Activated CD4-positive, alpha-beta T cell treated with anti-CD3 and anti-CD28 coated beads, Interleukin-2, amount 50 U/mL, for 4 hours (primary cell): ENCODE results near the gene PARS2.

Experiments
- DNase-seq, 2 experiments: peaks; one replicate each; pipeline ENCODE4 v3.0.0-alpha.2; 2020

Gene PARS2

DNA sequence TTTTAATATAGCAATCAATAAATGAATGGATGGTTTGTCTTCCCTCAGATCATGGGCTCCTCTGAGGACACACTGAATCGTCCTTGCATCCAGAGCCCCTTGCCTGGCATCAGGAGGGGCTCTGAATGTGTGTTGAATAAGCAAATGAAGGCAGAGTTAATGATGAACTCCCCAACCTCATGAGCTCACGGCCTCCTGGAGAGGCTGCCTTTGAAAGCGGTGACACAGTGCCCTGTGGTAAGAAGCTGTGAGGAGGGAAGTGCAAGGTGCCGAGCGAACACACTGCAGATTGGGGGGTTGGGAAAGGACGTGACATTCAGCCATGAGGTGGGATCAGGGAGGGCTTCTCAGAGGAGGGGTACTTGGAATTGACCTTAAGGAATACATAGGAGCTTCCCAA lies 3.2 kb upstream of the PARS2 start:
- DNase-seq, result no peak

DNA sequence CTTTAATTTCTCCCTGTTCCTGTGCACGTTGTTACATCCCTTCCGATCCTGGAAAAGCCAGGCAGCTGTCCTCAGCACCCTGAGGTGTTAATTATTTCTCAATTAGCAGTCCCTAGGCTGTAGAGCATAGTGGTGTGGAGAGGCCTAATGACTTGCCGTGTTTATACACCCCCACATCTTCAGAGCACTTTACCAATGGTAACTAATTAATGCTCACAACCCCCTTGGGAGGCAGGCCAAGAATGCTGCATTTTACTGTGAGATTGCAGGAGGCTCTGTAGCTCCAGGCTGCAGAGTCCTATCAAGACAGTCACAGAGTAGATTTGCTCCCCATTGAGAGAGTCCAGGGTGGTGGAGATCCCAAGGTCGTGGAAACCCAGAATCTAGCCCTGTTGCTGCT lies 2.4 kb upstream of the PARS2 start:
- no peak for DNase-seq

DNA sequence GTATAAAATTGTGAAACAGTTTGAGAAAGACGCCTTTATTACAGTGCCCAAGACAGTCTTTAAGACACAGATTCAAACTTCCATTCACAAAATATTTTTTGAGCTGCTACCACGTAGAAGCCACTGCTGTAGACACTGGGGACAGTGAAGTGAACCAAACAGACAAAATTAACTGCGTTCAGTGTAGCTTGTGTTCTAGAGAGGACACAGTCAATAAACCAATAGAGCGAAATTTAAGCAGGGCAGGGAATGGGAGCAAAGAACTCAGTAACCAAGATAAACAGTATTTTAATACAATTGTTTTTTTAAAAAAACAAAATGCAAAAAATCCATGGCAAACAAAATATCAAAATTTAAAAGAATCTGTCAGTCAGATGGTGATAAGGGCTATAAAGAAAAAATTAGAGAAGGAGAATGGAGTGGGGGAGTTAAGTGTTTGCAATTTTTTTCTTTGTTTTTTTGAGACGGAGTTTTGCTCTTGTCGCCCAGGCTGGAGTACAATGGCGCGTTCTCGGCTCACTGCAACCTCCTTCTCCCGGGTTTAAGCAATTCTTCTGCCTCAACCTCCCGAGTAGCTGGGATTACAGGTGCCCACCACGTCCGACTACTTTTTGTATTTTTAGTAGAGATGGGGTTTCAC lies 719 bp upstream of the PARS2 start:
- DNase-seq, result no peak

DNA sequence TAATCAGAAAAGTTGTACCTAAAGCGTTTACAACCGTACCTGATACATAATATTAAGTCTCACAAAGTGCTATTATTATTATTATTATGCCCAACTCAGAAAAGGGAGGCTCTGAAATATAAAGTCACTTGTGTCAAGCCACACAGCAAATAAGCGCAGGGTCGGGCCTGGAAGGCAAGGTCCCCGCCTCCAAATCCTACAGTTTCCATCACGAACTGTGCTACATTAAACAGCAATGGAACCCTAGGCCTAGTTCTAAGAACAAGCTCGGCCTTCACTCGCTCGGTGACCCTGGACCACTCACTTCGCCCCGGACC lies 549 bp downstream of the PARS2 start:
- no peak for DNase-seq

DNA sequence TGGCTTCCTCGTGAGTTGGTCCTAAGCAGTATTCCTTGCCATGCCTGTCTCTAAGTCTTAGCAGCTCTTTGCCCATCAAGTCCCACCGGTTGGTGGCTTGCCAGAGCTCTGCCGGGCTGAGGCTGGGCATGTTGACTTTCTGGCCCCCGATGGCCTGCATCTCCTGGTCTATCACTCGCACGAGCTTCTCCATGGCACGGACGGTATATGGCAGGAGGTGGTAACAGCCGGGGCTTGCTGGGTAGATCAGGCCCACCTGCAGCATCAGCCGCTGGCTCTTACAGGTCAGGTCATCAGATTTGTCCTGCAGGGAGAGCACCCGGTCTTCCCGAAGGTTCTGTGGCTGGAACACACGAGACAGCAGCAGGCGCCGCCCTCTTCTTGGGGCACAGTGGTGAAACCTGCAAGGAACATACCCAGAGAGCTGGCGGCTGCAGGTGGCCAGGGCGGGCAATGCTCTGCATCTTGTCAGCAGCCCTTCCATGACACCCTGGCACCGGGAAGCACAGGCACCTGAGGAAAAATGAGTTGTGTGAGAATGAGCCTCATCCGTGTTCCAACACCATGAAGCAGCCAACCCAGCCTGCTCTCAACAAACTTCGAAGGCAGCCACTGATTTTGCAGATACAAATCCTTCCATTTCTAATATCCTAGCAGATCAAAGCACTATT lies 5.5 kb downstream of the PARS2 start:
- DNase-seq, result no peak

DNA sequence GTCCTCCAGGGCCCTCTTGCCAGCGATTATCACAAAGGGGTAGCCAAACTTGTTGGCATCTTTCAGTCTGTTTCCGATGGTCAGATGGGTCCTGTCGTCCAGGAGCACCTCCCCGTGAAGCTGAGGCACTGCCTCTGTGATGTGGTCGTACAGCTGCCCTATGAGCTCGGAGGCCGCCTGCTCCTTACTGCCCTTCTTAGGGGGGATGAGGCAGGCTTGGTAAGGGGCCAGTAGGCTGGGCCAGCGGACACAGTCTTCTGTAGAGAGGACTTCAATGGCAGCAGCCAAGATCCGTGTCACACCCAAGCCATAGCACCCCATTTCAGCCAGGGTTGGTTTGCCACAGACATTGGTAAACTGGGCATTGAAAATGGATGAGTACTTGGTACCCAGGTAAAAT lies 6.5 kb downstream of the PARS2 start:
- DNase-seq, result no peak

DNA sequence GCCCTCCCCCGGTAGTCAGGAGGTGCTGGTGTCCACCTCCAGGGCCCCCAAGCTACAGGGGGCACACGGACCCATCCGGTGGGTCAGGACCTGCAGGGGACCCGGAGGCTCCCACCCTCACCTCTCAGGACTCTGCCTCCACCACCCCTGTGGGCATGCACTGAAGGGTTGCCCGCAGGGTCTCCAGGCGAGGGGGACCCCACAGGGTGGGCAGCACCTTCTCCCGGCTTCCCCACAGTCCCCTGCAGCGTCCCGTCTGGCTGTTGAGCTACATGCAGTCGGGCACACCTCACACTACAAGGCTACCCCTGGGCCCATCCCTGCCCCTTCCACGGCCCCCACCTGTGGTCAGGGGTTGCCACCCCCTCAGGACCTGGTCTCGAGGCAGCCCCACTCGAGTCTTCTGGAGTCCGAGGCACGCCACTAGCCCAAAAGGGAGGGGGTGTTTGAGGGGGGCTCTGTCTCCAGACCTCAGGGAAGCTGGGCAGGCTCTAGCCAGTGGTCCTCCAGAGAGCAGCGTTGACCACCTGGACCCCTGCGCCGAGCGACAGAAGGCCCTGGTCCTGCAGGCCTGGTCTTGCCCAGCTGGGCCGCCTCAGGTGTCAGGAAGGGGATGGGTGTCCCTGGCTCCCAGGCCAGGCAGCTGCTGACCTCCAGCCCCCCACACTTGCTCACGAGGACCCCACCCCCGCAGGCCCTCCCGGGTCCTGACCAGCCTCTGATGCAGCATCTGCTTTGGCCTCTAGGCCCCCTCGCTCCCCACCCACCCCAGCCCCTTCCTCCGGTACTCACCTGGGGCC lies 9.6 kb downstream of the PARS2 start:
- no peak for DNase-seq

DNA sequence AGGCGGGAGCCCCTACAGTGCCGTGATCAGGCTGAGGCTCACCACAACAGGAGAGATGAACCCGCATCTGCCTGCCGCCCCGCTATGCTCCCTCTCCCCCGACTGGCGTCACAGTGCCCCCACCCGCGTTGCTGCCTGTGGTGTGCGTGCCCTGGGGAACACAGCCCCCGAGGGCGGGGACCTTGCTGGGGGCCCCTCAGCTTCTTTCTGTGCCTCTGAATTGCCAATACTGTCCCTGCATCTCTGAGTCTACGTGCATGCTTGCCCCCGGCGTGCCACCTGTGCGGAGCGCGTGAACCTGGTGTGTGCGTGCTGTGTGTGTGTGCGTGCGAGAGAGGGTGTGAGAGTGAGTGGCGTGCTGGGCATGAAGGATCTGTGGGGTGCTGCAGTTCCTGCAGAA lies 10.3 kb downstream of the PARS2 start:
- no peak for DNase-seq

DNA sequence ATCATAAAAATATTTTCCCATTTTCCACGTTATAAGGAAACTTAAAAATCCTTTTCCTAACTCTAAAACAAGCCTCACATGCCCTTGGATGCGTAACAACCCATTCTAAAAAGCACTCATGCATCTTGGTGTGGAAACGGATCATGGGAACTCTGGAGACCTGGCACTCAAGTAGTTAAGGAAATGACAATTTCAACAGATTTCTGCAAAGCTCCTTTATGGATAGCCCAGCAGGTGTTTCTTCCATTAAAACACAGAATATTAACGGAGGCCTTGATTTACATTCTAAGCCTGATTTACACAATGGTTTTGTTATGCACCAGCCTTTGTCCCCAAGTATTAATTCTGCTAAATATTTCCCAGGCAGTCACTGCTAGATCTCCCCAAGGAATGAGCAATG lies 12.9 kb downstream of the PARS2 start:
- DNase-seq, result no peak

DNA sequence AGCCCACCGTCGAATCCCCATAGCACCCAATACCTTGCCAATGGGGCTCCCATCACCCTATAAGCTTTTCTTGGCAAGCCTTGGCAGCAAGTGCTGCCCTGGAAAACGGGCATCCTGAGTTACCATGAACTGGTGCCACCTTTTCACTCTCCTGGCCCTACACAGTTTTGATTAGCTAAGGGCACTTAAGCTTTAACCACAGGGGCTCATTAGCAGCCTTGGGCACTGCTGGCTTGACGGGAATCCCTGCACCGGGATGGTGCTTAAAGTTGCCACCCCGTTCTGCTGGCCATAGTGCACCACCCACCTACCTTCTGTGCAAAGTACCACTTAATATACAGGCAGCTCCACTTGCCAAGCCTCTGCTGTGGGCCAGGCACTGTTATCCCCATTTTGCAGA lies 13.7 kb downstream of the PARS2 start:
- no peak for DNase-seq

DNA sequence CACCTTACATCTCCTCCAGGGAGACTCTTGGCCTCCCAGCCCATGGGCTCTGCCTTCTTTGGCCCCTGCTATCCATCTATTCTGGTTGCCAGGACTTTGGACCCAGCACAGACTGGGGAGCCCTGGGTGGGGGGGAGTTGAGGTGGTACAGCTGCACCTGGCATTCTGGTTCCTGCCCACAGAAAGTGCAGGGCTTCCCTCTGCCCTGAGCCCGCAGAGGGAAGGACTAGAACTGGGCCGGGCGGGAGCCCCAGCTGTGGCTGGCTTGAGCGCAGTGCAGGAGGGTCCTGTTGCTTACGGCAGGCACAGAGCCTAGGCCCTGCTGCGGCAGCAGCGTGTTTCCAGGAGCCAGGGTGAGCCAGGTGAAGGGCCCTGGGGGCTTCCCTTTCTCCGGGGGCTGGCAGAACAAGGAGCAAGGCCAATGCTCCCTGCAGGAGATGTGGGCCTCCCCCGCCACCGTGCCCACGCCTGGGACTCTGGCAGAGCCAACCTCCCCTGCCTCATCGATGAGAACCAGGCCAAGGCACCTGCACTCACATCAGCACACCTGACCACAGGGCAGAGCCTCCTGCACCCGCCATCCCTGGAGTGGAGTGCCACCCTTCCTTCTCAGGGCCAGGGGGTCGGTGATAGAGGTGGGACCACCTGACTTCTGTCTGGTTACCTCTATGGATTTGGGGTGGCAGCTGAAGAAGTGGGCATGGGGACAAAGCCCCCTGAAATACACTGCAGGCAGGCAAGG lies 16.1 kb downstream of the PARS2 start:
- no peak for DNase-seq

DNA sequence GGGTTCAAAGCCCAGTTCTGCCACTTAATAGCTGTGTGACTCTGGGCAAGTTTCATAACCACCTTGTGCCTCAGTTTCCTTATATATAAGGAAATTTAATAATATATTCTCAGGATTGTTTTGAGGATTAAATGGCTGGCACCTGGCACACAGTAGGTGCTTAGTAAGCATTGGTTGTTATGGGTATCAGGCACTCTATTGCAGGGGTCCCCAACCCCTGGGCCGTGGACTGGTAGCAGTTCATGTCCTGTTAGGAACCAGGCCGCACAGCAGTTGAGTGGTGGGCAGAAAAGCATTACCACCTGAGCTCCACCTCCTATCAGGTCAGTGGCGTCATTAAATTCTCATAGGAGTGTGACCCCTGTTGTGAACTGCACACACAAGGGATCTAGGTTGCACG lies 18.5 kb downstream of the PARS2 start:
- DNase-seq, result no peak

DNA sequence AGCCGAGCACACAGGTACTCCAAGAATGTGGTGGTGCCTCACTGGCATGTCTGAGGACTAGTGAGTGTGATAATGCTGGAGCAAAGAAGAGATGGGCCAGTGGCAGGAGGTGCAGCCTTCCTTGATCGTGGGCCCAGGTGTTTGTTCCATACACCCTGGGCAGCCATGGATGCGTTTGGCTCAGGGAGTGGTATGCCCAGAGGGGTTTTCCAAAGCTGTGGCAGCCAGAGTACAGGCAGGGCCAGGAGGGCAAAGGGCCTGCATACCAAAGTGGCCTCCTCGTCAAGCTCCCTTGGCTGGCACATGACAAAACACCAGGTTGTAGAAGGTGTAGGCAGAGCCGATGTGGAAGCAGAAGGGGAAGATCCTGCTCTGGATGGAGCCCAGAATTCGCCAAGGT lies 19.0 kb downstream of the PARS2 start:
- no peak for DNase-seq

DNA sequence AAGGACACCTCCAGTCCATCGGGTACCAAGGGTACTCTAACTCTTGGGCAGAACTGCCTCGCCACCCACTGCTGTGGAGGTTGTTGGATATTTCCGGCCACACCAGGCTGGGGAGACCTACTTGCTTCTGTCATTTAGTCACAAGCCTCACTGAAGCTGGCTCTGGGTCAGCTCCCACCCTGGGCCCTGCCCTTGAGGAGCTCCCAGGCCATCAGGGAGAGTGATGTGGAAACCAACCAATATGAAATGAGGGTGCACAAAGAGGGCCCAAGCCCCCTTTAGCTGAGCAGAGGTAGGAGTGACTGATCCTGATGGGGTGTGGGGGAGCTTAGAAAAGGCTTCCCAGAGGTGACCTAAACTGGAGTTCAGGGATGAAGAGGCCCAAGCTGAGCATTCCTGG lies 19.6 kb downstream of the PARS2 start:
- DNase-seq, result no peak

DNA sequence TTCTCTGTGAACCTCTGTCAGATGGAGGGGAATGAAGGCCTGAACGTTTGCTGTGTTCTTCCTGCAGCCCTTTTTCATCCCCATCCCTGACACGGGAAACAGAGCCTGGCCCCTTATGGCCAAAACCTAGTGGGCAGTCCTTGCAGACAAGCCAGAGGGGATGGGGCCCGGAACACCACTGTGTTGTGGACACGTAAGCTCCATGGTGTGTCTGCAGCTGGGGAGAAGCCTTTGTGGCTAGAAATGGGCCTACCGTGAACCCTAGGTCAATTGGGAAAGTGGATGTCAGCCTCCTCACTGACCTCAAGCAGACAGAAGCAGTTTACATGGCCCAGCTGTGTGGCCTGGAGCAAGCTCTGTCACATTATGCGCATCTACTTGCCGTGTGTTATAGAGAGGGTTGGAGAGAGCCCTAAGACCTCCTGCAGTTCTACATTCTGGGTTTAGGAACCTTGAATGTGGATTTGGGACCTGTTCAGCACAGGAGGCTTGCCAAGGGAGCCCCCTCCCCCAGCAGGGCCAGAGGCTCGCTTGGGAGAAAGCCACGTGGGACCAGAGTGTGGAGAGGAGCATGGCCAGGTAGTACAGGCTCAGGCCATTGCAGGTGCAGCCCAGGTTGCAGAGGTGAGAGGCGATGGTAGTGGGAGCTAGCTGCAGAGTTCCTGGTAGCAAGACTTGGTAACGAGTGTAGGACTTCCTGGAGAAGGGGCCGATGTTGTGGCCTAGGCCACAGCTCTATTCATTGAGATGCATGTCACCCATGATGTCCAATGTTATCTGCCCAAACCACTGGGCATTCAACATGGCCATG lies 20.7 kb downstream of the PARS2 start:
- DNase-seq, result no peak

DNA sequence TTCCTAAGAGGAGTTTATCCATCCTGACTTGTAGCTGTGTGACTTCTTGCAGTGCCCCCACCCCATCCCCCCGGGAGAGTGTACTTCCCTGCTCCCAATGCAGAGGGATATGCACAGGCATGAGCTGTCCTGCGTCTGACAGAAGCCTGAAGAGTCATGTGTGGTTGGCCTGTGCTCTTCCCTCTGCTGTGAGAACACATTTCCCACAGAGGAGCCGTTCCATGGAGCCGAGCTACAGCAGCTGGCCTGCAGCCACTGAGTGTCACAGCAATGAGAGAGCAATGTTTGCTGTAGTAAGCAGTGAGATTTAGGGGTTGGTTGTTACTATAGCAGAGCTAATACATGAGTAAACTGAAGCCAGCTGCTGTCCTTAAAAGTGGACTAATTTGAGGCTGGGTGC lies 22.0 kb downstream of the PARS2 start:
- no peak for DNase-seq

DNA sequence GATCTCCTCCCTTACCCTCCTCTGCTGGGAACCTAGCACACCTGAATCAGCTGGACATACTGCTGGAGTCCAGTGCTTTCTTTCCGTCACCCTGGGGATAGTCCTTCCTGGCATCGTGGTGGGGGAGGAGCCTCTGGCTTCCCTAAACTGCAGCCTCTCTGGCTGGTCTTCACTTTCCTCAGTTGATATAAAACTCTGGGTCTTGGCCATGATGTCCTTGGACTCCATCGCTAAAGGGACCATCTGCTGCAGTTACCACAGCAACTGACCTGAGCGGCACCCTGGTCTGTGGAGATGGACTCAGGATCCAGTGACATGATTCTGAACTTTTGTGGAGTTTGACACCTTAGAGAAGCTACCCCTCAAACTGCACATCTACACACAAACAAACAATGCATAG lies 22.8 kb downstream of the PARS2 start:
- no peak for DNase-seq

DNA sequence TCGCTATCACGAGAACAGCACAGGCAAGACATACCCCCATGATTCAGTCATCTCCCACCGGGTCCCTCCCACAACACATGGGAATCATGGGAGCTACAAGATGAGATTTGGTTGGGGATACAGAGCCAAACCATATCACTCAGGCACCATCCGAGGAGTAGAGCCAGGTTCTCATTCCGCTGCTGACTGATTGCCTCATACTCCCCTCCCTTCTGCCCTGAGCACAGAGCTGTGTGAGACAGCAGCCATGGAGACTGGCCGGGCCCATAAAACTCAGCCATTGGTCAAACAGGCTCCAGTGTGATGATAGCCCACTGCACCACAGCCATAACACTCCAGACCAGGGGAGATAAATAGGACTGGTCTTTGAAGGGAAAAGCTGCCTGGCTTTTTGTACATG lies 26.1 kb downstream of the PARS2 start:
- DNase-seq, result no peak

DNA sequence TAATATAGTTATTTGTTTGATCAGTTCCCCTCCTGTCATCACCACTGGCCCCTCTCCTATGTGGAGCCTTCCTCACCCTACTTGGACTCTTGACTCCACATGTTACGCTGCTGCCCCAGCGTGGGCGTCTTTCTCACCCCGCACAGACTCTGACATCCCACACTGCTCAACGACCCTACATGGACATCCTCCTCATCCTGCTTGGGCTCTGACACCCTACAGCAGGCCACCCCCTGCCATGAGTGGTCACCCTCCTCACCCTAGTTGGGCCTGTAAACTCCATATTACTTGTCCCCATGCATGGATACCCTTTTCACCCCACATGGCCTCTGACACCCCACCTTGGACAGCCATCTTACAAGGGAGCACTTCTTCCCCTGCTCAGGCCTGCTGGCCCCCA lies 27.6 kb downstream of the PARS2 start:
- DNase-seq, result no peak

DNA sequence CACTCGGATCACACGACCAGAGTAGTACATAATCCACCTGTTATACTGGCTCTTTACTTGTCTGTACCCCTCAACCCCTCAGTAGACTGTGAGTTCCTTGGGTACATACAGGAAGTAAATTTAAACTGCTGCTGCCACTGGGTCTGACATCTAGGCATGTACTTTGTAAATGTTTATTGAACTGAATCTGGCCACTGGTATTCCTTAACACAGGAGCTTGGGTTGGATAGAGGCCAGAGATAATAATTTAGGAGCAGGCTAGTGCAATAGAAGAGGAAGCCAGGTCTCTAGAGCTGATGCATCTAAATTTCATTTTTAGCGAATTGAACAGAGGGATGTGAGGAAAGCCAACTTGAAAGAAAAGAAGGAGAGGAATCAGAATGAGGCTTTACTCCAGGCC lies 36.3 kb downstream of the PARS2 start:
- DNase-seq, result no peak

DNA sequence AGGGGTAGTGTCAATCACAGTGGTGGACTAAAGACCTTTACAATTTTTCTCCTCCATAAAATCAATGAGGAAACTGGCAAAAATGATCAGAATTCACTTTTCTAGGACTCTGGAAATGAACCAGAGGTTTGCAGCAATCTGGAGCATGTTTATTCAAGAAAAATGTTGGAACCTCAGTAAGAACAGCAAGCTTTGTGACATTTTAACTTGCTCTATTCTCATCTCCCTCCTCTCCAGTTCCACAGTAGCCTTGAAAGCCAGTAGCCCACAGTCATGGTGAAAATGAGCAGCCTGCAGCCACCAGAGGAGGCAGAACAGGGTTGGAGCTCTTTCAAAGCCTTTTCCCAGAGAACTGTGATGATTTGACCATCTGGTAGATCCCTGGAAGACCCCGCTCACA lies 39.6 kb downstream of the PARS2 start:
- no peak for DNase-seq

DNA sequence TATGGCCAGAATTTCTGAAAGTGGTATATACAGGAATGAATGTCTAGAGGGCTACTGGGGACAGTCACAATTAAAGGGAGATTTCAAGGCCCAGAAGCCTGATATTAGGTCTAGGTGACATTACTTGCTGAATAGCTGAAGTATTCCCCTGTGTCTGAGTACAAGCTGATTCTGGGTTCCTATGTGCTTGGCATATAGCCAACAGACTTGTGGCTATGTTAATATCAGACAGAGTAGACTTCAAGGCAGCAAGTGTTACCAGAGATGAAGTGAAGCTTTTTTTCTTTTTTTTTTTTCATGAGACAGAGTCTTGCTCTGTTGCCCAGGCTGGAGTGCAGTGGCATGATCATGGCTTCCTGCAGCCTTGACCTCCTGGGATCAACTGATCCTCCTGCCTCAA lies 40.3 kb downstream of the PARS2 start:
- DNase-seq, result no peak

DNA sequence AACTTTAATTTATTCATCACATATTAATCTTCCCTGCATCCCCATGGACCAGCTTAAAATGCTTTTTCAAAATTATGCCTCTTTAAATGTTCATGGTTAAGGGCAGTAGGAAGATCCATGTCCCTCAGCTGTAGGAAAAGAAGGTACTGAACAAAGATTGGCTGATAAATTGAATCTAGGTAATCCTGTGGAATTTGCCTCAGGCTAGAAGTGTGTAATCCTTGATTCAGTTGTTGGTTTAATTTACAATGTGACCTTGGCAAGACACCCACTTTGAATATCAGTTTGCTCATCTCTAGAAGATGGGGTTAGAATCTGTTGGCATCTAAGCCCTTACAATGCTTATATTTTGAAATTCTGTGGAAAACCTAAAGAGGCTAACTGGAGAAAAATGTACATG lies 42.6 kb downstream of the PARS2 start:
- DNase-seq, result no peak
